ENCODE data around the gene DOK5. TPM values are rescaled to one million over a fixed set of nuclear protein-coding genes. Genes with fewer than 3 reads are reported as not detected.

DOK5 gene
- total and polyA plus RNA-seq, 9 of the 15 experiments (the other 6 are each of a cell fraction or from before 2014, with no cell fraction given): not detected

GRCh38 chr20:54681869-54682268, 206.5 kb downstream of the DOK5 start:
- no peak overlapping the region for H3K27ac ChIP-seq (ENCODE audit: extremely low read depth, low read depth, low read length)
- no peaks in the 10 kb centered on the region for H3K4me1 ChIP-seq (replicated peaks in 1 of 2; ENCODE audit: control insufficient read depth in 2 of 2, insufficient read depth in 2 of 2, low read length in 2 of 2)
- no peak overlapping the region for H2AFZ ChIP-seq (ENCODE audit: low read depth, low read length)
- no peak overlapping the region for H3K9ac ChIP-seq (ENCODE audit: insufficient read depth in 1 of 2, low read depth in 2 of 2, low read length in 2 of 2)
- H4K20me1 ChIP-seq (replicated peaks; ENCODE audit: control insufficient read depth, insufficient read depth, low read length): no peaks in the 10 kb centered on the region
- WGBS (ENCODE audit: insufficient coverage, low coverage, missing lambda C conversion rate): 0% methylated on average over 5 of the region's 6 CpGs
- H3K4me3 ChIP-seq: no peak overlapping the region
- no peaks in the 10 kb centered on the region for H3K9me1 ChIP-seq (ENCODE audit: control insufficient read depth, insufficient read depth, low read length)
- no peaks in the 10 kb centered on the region for H3K79me2 ChIP-seq (ENCODE audit: control insufficient read depth, insufficient read depth, low read length)
- DNase-seq (ENCODE audit: extremely low read depth in 1 of 4, low spot score in 3 of 4) (no peak), ATAC-seq (no peak), FAIRE-seq (no peak)
- ChIA-PET POLR2A (interaction anchor here (0.6 kb wide), 1 partner anchor 31 kb away, joined by 3 read pairs; no protein-coding TSS in a partner anchor), CTCF (ENCODE audit: low intra/inter-chr PET ratio) (no interaction called here)
- intact Hi-C loops (cut with micrococcal nuclease) (loop anchor here (2.0 kb wide), 1 partner anchor 1567 kb away; the partner anchor contains the start of gene MC3R), in situ Hi-C loops (cut with MboI) (loop anchor here (10.0 kb wide), 1 partner anchor 1663 kb away; no protein-coding TSS in a partner anchor)
- TF ChIP-seq MTF1 (CRISPR knock-in tag; IDR thresholded peaks at IDR 0.05; ENCODE audit: borderline replicate concordance) (no peak), SRSF9 (IDR thresholded peaks at IDR 0.05; ENCODE audit: borderline replicate concordance, low read depth, low read length) (no peak), SRF (CRISPR knock-in tag; IDR thresholded peaks at IDR 0.05) (no peak), TBL1XR1 (IDR thresholded peaks at IDR 0.05; ENCODE audit: low read length in 2 of 2) (no peak), CTBP1 (IDR thresholded peaks at IDR 0.05; ENCODE audit: borderline replicate concordance) (no peak), TCFL5 (CRISPR knock-in tag; conservative IDR thresholded peaks at IDR 0.05) (no peak)
- TF ChIP-seq, protein P1, sequence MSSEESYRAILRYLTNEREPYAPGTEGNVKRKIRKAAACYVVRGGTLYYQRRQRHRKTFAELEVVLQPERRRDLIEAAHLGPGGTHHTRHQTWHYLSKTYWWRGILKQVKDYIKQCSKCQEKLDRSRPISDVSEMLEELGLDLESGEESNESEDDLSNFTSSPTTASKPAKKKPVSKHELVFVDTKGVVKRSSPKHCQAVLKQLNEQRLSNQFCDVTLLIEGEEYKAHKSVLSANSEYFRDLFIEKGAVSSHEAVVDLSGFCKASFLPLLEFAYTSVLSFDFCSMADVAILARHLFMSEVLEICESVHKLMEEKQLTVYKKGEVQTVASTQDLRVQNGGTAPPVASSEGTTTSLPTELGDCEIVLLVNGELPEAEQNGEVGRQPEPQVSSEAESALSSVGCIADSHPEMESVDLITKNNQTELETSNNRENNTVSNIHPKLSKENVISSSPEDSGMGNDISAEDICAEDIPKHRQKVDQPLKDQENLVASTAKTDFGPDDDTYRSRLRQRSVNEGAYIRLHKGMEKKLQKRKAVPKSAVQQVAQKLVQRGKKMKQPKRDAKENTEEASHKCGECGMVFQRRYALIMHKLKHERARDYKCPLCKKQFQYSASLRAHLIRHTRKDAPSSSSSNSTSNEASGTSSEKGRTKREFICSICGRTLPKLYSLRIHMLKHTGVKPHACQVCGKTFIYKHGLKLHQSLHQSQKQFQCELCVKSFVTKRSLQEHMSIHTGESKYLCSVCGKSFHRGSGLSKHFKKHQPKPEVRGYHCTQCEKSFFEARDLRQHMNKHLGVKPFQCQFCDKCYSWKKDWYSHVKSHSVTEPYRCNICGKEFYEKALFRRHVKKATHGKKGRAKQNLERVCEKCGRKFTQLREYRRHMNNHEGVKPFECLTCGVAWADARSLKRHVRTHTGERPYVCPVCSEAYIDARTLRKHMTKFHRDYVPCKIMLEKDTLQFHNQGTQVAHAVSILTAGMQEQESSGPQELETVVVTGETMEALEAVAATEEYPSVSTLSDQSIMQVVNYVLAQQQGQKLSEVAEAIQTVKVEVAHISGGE (CRISPR knock-in tag; IDR thresholded peaks at IDR 0.05): peak in 1 of 3 experiments; percentile 58; a peak in 2 of 6 replicates
- TF ChIP-seq, protein P2, sequence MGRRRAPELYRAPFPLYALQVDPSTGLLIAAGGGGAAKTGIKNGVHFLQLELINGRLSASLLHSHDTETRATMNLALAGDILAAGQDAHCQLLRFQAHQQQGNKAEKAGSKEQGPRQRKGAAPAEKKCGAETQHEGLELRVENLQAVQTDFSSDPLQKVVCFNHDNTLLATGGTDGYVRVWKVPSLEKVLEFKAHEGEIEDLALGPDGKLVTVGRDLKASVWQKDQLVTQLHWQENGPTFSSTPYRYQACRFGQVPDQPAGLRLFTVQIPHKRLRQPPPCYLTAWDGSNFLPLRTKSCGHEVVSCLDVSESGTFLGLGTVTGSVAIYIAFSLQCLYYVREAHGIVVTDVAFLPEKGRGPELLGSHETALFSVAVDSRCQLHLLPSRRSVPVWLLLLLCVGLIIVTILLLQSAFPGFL (CRISPR knock-in tag; IDR thresholded peaks at IDR 0.05): no peak
- no TSS peak for BruUV-seq (replicated peaks)
- no peaks in the 10 kb centered on the region for H3K27me3 ChIP-seq (ENCODE audit: control insufficient read depth in 2 of 2, insufficient read depth in 2 of 2, low read length in 2 of 2)
- no peaks in the 10 kb centered on the region for H3K9me3 ChIP-seq (replicated peaks; ENCODE audit: control insufficient read depth, insufficient read depth, low read depth, low read length)
- H3K4me2 ChIP-seq (ENCODE audit: insufficient read depth, low read length): no peak overlapping the region
- no peaks in the 10 kb centered on the region for H3K36me3 ChIP-seq (ENCODE audit: control insufficient read depth, insufficient read depth, low read length)

All from K562 (cell line).